T-helper 1 cell (primary cell): Measurements from ENCODE around the gene GPR32.
"Not testable (repeated sequence)": the region's sequence is repeated elsewhere in the genome, so short reads cannot be mapped to it uniquely, and the experiment has no call there.

Experiments
- DNase-seq, 5 donors: peaks; one replicate each; pipeline ENCODE4 v3.0.0-alpha.2; 2012 to 2020
- total RNA-seq, 4 donors: gene quantifications; one replicate each; lab custom pipeline; 2026; lab: John Stamatoyannopoulos, UW

GPR32 gene, protein sequence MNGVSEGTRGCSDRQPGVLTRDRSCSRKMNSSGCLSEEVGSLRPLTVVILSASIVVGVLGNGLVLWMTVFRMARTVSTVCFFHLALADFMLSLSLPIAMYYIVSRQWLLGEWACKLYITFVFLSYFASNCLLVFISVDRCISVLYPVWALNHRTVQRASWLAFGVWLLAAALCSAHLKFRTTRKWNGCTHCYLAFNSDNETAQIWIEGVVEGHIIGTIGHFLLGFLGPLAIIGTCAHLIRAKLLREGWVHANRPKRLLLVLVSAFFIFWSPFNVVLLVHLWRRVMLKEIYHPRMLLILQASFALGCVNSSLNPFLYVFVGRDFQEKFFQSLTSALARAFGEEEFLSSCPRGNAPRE
- total RNA-seq, result 0 reads per million in 4 donors

DNA sequence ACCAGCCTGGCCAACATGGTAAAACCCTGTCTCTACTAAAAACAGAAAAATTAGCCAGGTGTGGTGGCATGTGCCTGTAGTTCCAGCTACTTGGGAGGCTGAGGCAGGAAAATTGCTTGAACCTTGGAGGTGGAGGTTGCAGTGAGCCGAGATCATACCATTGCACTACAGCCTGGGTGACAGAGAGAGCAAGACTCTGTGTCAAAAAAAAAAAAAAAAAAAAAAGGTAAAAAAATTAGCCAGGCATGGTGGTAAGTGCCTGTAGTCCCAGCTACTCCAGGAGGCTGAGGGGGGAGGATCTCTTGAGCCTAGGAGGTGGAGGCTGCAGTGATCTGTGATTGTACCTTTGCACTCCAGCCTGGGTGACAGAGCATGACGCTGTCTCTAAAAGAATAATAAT is at the start of gene GPR32:
GPR32 (plus strand) TSS at position 301 of the 400 bp plus-strand sequence. CDS start 137 bp downstream, outside the sequence.
- DNase-seq, result not testable (repeated sequence)

DNA sequence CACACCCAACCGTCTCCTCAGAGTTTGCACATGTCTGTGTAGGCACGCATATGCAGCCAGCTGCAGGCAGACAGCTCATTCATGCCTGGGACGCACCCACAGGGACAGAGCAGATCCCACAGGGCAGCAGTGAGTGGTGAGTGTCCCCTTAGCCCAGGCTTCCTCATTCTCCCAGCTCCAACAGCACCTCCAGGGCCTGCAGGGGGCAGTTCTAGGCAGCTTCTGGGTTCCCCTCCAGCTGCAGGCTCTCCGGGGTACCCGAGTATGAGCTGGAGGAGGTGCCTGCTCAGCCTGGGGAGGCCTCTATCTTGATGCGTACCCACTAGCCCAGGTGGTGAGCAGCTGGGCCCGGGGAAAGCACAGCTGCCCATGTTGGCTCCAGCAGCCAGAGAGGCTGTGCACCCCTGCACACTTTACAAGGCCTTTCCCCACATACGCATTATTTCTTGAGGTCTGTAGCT is 49.3 kb upstream of the GPR32 start:
- no peak for DNase-seq

GRCh38 chr19:50721441-50722137 is 48.7 kb upstream of the GPR32 start:
- DNase-seq, result no peak

- DNase-seq, result no peak
Measured at GRCh38 chr19:50722201-50723013, 47.9 kb upstream of the GPR32 start.

GRCh38 chr19:50723069-50723468 is 47.2 kb upstream of the GPR32 start, which contains the start of gene CLEC11A:
Gene CLEC11A, plus strand, starts transcription at chr19:50723364. Its CDS starts 162 bp downstream, at chr19:50723526.
- no peak for DNase-seq

DNA sequence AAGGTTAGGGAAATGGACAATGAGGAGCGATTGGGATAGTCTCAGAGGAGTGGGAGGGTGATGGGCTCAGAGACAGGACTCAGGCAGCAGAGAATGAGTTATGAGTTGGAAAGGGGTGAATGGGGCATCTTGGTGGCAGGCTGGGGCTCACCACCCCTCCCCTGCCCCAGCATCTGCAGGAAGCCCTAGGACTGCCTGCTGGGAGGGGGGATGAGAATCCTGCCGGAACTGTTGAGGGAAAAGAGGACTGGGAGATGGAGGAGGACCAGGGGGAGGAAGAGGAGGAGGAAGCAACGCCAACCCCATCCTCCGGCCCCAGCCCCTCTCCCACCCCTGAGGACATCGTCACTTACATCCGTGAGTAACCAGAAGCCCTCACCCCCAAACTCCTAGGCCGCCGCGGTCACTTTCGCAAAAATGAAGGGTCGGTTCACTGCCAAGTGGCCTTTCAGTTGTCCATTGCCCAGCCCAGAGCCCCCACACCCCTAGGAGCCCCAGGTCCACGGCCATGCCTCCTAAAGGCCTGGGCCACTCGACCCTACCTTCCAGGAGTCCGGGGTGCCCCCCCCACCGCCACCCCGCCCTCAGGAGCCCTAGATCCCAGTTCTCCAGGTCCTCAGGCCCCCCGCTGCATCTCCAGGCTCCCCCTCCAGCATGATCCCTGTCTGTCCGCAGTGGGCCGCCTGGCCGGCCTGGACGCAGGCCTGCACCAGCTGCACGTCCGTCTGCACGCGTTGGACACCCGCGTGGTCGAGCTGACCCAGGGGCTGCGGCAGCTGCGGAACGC is 46.3 kb upstream of the GPR32 start:
- no peak for DNase-seq

- peak; percentile 54 to 98 (median 75) for DNase-seq
Measured at GRCh38 chr19:50724522-50725217, 45.6 kb upstream of the GPR32 start.

DNA sequence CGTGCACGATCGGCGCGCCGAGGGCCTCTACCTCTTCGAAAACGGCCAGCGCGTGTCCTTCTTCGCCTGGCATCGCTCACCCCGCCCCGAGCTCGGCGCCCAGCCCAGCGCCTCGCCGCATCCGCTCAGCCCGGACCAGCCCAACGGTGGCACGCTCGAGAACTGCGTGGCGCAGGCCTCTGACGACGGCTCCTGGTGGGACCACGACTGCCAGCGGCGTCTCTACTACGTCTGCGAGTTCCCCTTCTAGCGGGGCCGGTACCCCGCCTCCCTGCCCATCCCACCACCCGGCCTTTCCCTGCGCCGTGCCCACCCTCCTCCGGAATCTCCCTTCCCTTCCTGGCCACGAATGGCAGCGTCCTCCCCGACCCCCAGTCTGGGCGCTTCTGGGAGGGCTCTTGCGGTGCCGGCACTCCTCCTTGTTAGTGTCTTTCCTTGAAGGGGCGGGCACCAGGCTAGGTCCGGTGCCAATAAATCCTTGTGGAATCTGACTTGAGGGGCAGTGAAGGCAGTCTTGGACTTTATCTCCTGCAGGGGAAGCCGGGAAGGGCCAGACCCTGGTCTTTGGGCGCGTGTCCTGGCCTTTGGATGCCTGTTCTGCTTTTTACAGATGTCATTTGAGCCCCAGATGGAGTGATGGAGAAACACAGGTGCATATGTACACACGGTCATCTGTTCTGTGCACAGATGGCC is 44.9 kb upstream of the GPR32 start:
- no peak for DNase-seq

DNA sequence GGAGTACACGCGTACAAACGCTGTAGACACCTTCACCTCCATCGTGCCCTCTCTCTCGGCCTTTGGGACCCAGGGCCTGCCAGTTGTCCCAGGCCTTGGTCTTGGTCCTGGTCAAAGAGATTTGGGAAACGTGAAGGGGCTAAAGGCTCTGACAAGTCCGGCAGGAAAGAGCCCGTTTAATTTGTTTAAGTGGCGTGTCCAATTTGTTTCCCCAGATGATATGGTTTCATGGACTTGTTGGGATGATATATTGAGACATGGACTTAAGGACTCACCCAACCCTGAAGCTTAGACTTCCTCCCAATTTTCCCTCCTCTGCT is 44.4 kb upstream of the GPR32 start:
- no peak for DNase-seq

DNA sequence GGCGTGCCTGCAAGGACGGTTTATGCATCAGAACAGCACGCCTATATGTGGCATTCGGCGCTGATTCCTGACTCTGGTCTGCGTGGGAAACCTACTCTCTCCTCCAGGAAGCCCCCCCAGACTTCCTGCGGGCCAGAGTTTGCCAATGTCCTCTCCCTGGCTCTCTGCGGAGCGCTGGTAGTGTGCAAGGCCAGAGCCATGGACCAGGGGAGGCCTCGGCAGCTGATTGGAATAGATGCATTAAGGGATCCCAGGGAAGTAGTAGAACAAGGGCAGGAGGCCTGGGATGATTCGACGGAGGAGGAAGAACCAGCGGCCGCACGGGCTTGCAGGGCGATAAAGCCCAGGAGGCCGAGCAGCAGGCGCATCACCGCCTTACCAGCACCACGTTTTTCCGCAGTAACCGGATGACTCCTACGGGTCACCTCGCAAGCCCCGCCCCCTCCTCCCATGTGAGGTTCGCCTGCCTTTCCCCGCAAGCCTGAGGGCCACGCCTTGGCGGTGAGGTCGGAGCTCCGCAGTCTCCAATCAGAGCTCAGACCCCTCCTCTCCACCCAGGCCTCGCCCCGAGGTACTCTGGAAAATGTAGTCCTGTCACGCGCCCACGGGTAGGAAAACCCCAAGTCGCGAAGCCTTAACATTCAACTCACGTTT is 42.1 kb upstream of the GPR32 start:
- DNase-seq, result peak in 2 of 5 donors; percentile 15 to 84

DNA sequence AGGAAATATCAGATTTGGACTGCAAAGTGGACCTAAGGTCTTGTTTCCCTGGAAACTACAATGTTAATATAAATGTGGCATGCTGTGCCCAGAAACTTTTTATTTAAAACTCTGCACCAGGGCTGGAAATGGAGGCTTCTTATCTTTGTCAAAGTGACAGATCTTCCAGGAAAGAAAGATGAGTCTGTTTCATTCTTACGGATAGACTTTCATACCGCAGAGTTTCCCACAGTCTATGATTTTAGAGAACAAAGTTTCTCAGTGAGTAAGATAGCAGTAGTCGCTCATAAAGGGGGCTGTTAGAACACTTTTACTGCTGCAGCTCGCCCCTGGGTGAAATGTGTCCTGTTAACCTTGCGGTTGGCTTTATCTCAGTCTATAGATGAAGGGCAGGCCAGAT is 40.4 kb upstream of the GPR32 start:
- no peak for DNase-seq

DNA sequence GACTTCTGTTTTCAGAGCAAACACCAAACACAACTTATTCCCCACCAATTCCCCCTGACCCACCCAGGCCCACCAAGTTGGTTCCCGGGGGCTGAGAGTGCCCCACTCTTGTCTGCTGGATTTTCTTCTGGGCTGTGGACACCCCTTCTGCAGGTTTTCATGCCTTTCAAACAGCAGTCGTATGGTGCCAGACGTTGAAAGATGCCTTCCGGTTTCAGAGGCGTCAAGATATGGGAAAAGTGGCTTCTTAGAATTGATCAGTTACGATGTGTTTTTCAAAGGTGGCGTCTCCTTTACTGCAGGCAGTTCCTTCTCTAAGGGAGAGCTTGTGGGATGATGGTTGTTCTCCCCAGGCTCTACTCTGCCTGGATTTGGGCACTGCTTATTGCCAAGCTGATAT is 34.4 kb upstream of the GPR32 start:
- no peak for DNase-seq

DNA sequence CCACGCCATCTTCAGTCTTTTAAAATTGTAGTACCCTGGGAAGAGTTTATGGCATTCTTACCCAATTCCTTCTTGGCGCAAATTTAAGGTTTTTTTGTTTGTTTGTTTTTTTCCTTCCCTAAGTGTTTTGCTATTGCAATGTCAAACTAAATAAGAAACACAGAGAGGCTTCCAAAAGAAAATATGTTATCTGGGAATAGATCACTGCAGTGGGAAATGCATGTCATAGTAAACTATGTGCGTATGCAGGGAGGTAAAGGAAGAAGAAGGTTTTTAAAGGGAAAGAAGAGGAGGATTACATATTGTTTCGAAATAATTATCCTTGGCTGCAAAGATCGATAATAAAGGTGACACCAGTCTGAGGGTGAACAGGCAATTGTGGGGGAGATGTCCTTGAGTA is 33.9 kb upstream of the GPR32 start:
- DNase-seq, result no peak

DNA sequence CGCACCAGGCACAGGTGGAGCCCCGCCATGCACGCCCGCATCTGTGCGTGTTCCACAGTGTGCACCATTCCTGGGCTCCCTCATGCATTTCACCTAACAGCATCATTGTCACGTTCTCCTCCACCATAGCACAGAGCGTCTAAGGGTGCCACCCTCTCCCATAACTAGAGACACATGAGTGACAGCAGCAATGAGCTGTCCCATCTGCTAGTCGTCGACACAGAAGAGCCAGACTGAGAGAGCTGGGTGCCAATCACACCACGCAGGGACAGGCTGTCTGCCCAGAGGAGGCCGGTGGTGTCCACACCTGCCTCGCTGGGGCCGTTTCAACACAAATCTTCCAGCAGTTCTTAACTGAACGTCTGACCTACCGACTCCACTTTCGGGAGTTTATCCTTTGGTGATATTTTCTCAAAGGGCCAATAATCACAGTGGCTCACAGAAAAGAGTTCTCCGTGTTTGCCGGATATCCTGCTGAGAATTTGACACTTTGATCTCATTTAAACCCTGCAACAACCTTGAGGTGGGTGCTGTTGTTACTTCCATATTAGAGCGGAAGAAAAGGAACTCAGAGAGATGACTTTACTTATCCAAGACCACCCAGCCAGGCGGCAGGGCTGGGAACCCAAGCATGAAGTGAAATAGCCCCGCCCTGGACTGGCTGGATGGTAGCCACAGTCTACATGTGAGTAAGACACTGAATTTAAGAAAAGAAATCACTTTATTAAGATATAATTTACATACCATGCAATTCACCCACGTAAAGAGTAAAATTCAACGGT is 30.9 kb upstream of the GPR32 start:
- no peak for DNase-seq

DNA sequence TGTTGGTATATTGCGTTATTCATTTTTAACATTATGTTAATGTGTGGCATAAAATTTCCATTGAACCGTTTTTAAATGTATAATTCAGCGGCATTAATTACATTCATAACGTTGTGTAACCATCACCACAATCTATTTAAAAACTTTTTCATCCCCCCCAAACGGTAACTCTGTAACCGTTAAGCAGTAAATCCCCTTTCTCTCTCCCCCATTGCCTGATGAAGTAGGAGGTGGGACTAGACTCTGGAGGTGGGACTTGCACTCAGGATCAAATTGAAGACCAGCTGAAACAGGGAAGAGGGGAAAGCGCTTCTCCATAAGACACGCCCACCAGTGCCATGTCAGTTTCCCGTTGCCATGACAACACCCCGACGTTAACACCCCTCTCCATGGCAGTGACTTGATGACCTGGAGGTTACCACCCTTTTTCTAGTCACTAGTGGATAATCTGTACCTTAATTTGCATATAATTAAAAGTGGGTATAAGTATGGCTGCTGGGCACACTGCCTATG is 30.3 kb upstream of the GPR32 start:
- DNase-seq, result no peak

GRCh38 chr19:50741179-50741933 is 28.9 kb upstream of the GPR32 start:
- no peak for DNase-seq

GRCh38 chr19:50743537-50743936 is 26.7 kb upstream of the GPR32 start:
- DNase-seq, result no peak

DNA sequence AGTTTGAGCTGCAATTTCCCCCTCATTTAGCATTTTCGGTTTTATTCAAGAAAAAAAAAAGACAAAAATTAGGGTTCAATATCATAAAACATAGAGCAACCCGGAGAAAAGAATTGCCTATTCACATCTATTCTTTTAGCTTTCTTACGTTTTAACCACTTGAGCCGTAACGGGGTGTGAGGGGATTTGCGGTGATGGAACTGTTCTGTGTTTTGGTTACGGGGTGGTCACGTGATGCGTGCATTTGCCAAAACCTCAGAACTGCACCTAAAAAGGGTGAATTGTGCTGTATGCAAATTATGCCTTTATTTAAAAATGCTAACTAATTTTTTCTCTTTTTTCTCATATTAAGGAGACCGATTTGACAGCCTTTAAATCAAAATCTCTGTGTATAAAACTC is 25.0 kb upstream of the GPR32 start:
- DNase-seq, result no peak

DNA sequence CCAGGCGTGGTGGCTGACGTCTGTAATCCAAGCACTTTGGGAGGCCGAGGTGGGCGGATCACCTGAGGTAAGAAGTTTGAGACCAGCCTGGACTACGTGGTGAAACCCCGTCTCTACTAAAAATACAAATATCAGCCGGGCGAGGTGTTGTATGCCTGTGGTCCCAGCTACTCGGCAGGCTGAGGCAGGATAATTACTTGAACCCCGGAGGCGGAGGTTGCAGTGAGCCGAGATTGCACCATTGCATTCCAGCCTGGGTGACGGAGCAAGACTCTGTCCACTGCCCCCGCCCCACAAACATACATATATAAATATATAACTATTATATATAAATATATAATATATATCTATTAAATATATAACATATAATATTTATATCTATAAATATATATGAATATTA is 23.1 kb upstream of the GPR32 start:
- DNase-seq, result not testable (repeated sequence)
